Urothelium cell line (cell line): ENCODE measurements around the gene NT5C2.
"Not testable (repeated sequence)": the region's sequence is repeated elsewhere in the genome, so short reads cannot be mapped to it uniquely, and the experiment has no call there.

Source experiments
- DNase-seq: peaks from one replicate; pipeline ENCODE4 v3.0.0; 2011; ENCODE audit warnings: low spot score, mixed read lengths
- FAIRE-seq: peaks from 2 replicates; lab custom pipeline; 2011; peaks lifted over from hg19 to GRCh38; lab: Jason Lieb, UNC

The NT5C2 gene

GRCh38 chr10:103167554-103167953, 25.5 kb downstream of the NT5C2 start:
- not testable (repeated sequence) for DNase-seq, FAIRE-seq

GRCh38 chr10:103166523-103166922, 26.5 kb downstream of the NT5C2 start:
- FAIRE-seq (no peak), DNase-seq (no peak)

- not testable (repeated sequence) for FAIRE-seq, DNase-seq
These were observed 29.2 kb downstream of the NT5C2 start for GRCh38 chr10:103163766-103164403.

DNA sequence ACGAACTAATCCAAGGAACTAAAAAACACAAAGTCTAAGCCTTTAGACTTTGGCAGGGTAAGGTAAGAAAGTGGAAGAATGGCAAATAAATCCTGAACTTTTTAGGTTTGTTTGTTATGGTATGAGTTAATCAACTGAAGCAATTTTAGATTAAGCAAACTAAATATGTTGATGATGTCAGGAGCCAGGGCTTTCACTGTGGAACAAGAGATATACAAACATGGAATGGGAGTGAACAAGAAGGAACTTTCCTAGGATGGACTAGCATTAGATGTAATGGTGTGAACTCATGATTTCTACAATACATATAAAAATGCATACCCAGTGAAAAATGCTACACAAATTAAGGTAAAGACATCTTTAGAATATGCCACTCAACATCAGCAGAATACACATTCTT, 35.8 kb downstream of the NT5C2 start:
- DNase-seq (no peak), FAIRE-seq (no peak)

GRCh38 chr10:103155471-103156085, 37.5 kb downstream of the NT5C2 start:
- no peak for FAIRE-seq
- no peak for DNase-seq

- FAIRE-seq: no peak
These were observed 38.4 kb downstream of the NT5C2 start for GRCh38 chr10:103154521-103155299.

GRCh38 chr10:103153302-103154197, 39.5 kb downstream of the NT5C2 start:
- DNase-seq: no peak
- no peak for FAIRE-seq

More at GRCh38 chr10:103154521-103155299, 38.4 kb downstream of the NT5C2 start:
- no peak for DNase-seq

DNA sequence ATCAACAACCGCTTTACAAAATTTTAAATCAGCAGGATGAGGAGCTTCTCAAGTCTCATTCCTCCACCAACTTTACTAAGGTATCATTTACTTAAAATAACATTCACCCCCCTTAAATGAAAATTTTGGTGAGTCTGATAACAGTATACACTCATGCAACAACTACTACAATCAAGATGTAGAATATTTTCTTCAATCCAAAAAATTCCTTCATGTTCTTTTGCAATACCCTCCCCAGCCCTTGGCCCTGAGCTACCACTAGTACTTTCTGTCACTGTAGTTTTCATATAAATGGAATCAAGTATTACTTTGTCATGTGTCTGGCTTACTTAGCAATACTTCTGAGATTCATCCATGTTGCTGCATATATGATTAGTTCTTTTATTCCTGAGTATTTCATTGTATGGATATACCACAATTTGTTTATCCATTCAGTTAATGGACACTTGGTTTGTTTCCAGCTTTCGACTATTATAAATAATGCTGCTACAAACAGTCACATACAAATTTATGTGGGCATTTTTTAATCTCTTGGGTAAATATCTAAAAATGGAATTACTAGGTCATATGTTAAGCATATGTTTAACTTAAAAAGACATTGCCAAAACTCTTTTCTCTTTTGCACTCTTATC, 43.0 kb downstream of the NT5C2 start:
- DNase-seq (no peak), FAIRE-seq (no peak)

DNA sequence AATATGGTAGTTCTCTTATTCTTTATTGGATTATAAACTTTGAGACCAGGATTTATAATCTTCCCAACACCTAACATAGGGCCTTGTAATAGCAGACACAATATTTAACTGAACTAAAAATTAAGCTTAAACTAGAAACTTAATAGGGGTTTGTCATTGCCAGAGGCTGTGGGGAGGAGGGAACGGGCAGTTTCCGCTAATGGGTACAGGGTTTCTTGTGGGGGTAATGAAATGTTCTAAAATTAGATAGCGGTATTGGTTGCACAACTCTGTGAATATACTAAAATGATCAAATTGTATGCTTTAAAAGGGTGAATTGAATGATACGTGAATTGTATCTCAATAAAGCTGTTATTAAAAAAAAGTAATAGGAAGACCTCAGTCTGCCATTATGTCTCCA, 45.4 kb downstream of the NT5C2 start:
- DNase-seq (no peak), FAIRE-seq (no peak)

- DNase-seq: no peak
- FAIRE-seq: no peak
These were observed 47.1 kb downstream of the NT5C2 start for GRCh38 chr10:103145860-103146466.

DNA sequence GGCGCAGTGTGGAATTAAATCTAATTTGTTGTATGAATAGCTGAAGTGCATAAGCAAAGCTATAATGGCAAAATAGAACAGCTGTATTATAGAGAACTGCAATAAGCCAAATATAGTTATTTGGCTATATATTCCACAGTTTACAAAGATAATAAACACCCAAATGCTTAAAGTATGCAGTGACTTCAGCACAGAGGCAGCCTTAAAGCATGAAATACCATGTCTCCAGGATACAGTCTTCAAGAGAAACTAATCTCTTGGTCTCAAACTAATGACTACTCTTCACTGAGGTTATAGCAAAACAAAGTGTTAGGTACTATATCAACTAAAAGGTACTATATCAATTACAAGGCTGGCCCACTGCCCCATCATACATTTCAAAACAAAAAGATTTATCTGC, 48.0 kb downstream of the NT5C2 start:
- no peak for FAIRE-seq
- no peak for DNase-seq

DNA sequence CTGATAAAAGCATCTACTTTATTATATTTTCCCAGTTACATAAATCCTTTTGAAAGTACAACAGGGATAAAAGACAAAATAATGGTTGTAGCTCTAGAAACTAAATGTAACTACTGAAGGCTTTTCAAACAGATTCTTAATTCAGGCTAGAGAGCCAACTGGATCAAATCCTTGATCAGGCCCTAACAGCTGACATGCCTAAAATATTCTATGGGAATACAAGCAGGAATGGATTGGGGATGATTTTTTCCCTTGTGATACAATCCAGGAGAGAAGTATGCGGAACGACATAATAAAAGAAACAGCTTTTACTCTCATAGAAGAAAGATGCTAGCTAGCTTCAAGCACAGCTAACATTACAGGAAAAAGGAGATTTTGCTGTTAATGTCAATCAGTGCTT, 49.0 kb downstream of the NT5C2 start:
- DNase-seq: no peak
- FAIRE-seq: no peak

DNA sequence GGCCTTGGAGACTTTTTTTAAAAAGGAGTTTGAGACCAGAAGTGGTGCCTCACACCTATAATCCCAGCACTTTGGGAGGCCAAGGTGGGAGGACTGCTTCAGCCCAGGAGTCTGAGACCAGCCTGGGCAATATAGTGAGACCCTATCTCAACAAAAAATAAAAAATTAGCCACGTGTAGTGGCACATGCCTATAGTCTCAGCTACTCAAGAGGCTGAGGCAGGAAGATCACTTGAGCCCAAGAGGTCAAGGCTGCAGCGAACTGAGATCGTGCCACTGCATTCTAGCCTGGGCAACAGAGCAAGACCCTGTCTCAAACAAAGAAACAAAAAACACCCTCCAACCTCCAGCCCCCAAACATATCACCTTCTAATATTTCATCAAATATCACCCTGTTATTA, 49.4 kb downstream of the NT5C2 start:
- DNase-seq, FAIRE-seq: not testable (repeated sequence)

DNA sequence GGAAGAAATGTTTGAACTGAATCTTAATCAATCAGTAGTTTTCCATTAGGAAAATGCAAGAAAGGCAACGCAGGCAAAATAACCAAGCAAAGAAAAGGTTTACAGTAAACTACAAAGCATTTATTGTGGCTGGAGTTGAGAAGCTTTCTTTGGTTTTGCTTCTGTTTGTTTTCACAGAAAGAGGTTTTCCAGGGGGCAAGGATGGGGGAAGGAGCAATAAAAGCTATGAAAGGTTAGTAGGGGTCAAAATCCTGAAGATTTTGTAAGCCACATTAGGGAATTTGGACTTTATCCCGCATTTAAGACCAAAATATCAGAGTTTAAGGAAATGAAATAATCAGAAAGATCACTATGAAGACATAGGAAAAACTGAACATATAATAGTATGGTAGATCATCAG, 51.1 kb downstream of the NT5C2 start:
- DNase-seq (no peak), FAIRE-seq (no peak)

- DNase-seq (no peak), FAIRE-seq (no peak)
These were observed 52.6 kb downstream of the NT5C2 start for GRCh38 chr10:103140469-103140868.

GRCh38 chr10:103139803-103140202, 53.3 kb downstream of the NT5C2 start:
- DNase-seq: no peak
- FAIRE-seq: no peak

GRCh38 chr10:103135168-103135567, 57.9 kb downstream of the NT5C2 start:
- not testable (repeated sequence) for FAIRE-seq, DNase-seq

DNA sequence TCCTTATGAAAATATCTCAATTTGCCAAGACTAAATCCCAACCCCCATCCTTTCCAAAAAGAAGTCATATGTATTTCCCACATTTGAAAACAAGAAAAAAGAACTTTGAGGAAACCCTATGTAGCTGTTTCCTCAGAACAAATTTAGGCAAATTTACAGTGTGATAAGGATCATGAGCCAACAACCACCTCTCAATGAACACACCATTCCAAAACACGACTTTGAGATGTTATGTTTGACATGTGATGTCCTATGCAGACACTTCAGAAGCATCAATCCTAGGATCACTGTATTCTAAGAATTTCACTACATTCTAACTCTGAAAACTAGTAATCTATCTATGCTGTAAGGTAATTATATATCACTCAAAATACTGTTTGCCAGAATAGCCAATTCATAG, 62.2 kb downstream of the NT5C2 start:
- DNase-seq: no peak
- no peak for FAIRE-seq

DNA sequence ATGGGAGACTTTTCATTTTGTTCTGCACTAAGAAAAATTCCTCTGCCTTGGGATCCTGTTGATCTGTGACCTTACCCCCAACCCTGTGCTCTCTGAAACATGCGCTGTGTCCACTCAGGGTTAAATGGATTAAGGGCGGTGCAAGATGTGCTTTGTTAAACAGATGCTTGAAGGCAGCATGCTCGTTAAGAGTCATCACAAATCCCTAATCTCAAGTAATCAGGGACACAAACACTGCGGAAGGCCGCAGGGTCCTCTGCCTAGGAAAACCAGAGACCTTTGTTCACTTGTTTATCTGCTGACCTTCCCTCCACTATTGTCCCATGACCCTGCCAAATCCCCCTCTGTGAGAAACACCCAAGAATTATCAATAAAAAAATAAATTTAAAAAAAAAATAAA, 62.9 kb downstream of the NT5C2 start:
- not testable (repeated sequence) for FAIRE-seq, DNase-seq

DNA sequence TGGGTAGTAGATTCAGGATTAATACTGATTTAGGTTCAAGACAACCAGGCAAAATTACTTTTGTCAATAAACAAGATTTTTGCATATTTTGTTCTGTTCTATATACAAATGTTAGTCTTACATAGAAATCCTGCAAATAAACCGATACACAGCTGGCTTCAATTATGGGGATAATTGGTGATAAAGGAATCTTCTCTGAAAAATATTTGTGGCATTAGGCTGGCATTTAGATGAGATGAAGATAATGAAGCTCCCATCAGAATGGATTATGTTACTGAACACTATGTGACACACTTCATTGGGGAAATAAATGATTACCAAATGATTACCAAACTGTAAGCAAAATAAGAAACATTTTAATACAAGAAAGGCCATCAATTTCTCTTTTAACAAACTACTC, 65.8 kb downstream of the NT5C2 start:
- DNase-seq: no peak
- no peak for FAIRE-seq
